Mammary epithelial cell (primary cell): ENCODE measurements around the gene POLR1C.

ENCODE experiments used
- EZH2 ChIP-seq: IDR thresholded peaks from 2 replicates; pipeline ENCODE4 v1.6.1; 2012; ENCODE audit warnings: low read length, inconsistent platforms, borderline replicate concordance
- TF ChIP-seq, protein P1 (sequence below), 2 donors: IDR thresholded peaks in 1 of 2; conservative IDR thresholded peaks in 1 of 2; 2 replicates each; pipeline ENCODE4 v1.5.1; 2011 to 2012; ENCODE audit warnings: inconsistent platforms in 2 of 2, low read length in 2 of 2, mild to moderate bottlenecking in 2 of 2, control low read depth in 1 of 2, low read depth in 1 of 2; ENCODE audit not compliant: insufficient read depth in 1 of 2; ENCODE audit errors: extremely low read depth in 1 of 2

- TF ChIP-seq, protein P1, sequence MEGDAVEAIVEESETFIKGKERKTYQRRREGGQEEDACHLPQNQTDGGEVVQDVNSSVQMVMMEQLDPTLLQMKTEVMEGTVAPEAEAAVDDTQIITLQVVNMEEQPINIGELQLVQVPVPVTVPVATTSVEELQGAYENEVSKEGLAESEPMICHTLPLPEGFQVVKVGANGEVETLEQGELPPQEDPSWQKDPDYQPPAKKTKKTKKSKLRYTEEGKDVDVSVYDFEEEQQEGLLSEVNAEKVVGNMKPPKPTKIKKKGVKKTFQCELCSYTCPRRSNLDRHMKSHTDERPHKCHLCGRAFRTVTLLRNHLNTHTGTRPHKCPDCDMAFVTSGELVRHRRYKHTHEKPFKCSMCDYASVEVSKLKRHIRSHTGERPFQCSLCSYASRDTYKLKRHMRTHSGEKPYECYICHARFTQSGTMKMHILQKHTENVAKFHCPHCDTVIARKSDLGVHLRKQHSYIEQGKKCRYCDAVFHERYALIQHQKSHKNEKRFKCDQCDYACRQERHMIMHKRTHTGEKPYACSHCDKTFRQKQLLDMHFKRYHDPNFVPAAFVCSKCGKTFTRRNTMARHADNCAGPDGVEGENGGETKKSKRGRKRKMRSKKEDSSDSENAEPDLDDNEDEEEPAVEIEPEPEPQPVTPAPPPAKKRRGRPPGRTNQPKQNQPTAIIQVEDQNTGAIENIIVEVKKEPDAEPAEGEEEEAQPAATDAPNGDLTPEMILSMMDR (conservative IDR thresholded peaks at IDR 0.05 in 1 of 2, IDR thresholded peaks at IDR 0.05 in 1 of 2; ENCODE audit: extremely low read depth in 1 of 2, insufficient read depth in 1 of 2, low read depth in 1 of 2, low read length in 2 of 2): no peak
- no peak for TF ChIP-seq EZH2
Observed at GRCh38 chr6:43478008-43478372, 38.9 kb upstream of the POLR1C start.
